Central memory CD8-positive, alpha-beta T cell (primary cell): ENCODE measurements around the gene OIT3.
"Not testable (repeated sequence)": the region's sequence is repeated elsewhere in the genome, so short reads cannot be mapped to it uniquely, and the experiment has no call there.

Experiments used
- ATAC-seq: fragments of 150-1000 bp; cut with Tn5 transposase; replicated peaks from 2 replicates; pipeline ENCODE4 v1.10.0; 2022; ENCODE audit warnings: mild to moderate bottlenecking, moderate FRiP score, moderate number of reproducible peaks; ENCODE audit not compliant: poor library complexity, severe bottlenecking; ENCODE audit errors: extremely low read depth
- DNase-seq, 2 donors: peaks; one replicate each; pipeline ENCODE4 v3.0.0; 2021; ENCODE audit warnings: low spot score in 2 of 2
- H3K27ac Mint-ChIP-seq: one replicate; pipeline ENCODE4 v1.8.0; 2022; ENCODE audit warnings: low read depth, mild to moderate bottlenecking, moderate library complexity, mixed read lengths
- H3K27me3 Mint-ChIP-seq: one replicate; pipeline ENCODE4 v1.8.0; 2022; ENCODE audit warnings: mixed read lengths
- H3K36me3 Mint-ChIP-seq: one replicate; pipeline ENCODE4 v1.8.0; 2022; ENCODE audit warnings: mild to moderate bottlenecking, moderate library complexity, mixed read lengths; ENCODE audit not compliant: insufficient read depth
- H3K4me1 Mint-ChIP-seq: one replicate; pipeline ENCODE4 v1.8.0; 2022; ENCODE audit warnings: mixed read lengths
- H3K4me3 Mint-ChIP-seq: one replicate; pipeline ENCODE4 v1.8.0; 2022; ENCODE audit warnings: mild to moderate bottlenecking, moderate library complexity, mixed read lengths
- H3K9me3 Mint-ChIP-seq: one replicate; pipeline ENCODE4 v1.8.0; 2022; ENCODE audit warnings: mixed read lengths

The OIT3 gene

DNA sequence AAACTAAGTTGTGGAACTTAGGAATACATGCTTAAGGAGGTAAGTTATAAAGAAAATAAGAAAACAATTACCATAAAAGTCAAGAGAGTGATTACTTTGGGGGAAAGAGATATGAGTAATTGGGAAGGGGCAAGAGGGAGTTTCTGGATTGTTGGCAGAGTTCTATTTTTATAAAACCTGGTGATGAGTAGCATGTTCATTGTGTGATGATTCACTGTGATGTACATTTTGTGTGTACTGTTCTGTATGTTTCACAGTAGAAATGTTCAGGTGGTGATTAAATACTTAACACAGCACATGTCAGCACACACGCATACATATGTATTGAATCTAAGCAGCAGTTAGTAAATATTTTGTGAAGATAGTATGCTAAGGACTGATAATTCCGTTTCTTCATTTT lies 9.7 kb upstream of the OIT3 start:
- H3K9me3 Mint-ChIP-seq: no peaks in the 10 kb centered on the region
- no peak overlapping the region for H3K27ac Mint-ChIP-seq
- H3K4me1 Mint-ChIP-seq: peaks cover 5% of the 10 kb centered on the region
- no peak for ATAC-seq
- no peaks in the 10 kb centered on the region for H3K27me3 Mint-ChIP-seq
- H3K36me3 Mint-ChIP-seq: peaks cover 4% of the 10 kb centered on the region
- no peak for DNase-seq
- H3K4me3 Mint-ChIP-seq: no peak overlapping the region

DNA sequence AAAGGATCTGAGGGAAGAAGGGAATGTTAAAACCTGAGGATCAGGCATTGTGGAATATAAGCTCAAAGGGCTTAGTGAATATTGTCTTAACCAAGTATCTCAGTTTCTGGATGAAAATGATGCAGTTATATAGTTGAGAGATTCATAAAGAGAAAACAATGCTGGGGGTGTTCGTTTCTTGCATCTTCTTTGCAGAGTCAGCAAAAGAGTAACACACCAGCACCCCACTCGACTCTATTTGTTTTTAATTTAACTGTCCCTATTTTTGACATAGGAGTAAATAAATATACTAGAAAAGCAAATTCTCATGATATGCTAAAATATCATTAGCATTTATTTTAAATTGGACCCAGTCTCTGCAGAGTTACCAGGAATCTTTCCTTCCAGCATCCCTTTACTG lies 7.6 kb upstream of the OIT3 start:
- ATAC-seq (no peak), DNase-seq (no peak)
- Mint-ChIP-seq H3K4me1 (peaks cover 5% of the 10 kb centered on the region), H3K27ac (no peak overlapping the region), H3K27me3 (no peaks in the 10 kb centered on the region), H3K36me3 (peaks cover 3% of the 10 kb centered on the region), H3K9me3 (no peaks in the 10 kb centered on the region), H3K4me3 (no peak overlapping the region)

DNA sequence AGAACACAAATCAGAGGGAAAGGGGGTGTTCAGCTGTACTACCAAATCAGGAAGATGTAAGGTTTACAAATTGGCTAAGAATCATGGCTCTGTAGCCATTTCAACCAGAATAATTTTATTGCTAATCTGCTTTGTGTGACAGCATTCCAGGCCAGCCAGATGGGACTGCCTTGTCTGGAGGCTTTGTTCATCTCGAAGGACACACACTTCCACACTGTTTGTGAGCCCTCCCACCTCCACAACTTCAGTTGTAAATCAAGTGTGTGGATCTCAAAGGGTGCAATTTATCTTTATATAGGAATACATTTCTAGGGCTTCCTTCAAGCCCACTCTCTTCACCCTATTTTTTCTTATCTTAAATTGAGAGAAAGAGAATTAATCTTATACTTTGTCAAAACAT lies 6.9 kb upstream of the OIT3 start:
- Mint-ChIP-seq H3K27me3 (no peaks in the 10 kb centered on the region), H3K4me3 (no peak overlapping the region), H3K36me3 (peaks cover 3% of the 10 kb centered on the region), H3K27ac (no peak overlapping the region), H3K4me1 (peaks cover 5% of the 10 kb centered on the region), H3K9me3 (no peaks in the 10 kb centered on the region)
- DNase-seq (no peak), ATAC-seq (no peak)

DNA sequence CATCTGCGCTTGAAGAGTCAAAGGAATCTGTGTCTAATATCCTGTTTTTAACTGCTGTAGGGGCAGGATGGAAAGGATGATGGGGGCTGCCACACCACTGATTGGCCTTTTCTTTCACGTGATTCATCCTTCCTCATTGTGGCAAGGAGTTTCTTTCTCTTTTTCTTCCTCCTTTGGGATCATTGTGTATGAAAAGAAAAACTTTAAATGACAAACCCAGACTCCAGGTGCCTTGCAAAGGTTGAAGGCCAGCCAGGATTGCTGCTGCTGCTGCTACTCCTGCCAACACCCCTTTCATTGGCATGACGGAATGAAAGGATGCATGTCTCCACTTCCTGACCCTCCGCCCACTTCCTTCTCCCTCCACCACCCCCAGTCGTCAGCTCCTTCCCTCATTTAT lies 6.5 kb upstream of the OIT3 start:
- Mint-ChIP-seq H3K27me3 (no peaks in the 10 kb centered on the region), H3K4me1 (peaks cover 5% of the 10 kb centered on the region), H3K27ac (no peak overlapping the region), H3K4me3 (no peak overlapping the region), H3K36me3 (peaks cover 3% of the 10 kb centered on the region), H3K9me3 (no peaks in the 10 kb centered on the region)
- ATAC-seq (no peak), DNase-seq (no peak)

DNA sequence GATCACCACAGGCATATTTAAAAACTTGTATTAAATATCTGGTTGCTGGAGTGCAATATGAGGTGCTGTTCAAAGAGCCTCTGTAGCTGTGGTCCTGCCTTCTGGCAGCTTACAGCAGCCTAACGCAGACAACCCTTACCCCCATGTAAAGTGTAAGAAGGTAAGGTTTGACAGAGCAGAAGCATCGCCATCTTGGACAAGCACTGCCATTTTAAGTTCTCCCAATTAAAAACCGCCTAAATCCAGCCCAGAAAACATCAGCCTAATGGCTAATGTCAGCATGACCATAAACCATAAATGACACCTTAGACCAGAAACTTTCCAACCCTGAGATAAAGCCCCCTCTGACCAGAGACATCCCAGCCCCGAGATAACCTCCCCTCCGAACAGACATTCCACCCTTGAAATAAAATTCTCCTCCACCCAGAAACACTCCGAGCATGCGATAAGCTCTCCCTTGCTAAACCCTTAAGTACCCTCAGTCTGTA lies 5.3 kb upstream of the OIT3 start:
- no peaks in the 10 kb centered on the region for H3K9me3 Mint-ChIP-seq
- H3K27me3 Mint-ChIP-seq: no peaks in the 10 kb centered on the region
- no peaks in the 10 kb centered on the region for H3K36me3 Mint-ChIP-seq
- ATAC-seq (no peak), DNase-seq (no peak)
- no peak overlapping the region for H3K4me3 Mint-ChIP-seq
- H3K4me1 Mint-ChIP-seq: peaks cover 5% of the 10 kb centered on the region
- H3K27ac Mint-ChIP-seq: no peak overlapping the region

DNA sequence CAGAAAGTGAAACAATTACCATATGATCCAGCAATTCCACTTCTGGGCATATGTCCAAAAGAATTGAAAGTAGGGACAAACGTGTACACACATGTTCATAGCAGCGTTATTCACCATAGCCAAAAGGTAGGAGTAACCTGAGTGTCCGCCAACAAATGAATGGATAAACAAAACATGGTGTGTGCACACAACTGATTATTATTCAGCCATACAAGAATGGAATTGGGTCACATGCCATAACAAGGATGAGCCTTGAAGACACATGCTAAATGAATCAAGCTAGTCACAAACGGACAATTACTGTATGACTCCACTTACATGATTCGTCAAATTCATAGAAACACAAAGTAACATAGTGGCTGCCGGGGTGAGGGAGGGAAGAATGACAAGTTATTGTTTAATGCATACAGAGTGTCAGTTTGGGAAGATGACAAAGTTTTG lies 4.1 kb upstream of the OIT3 start:
- H3K4me3 Mint-ChIP-seq: no peak overlapping the region
- peaks cover 4% of the 10 kb centered on the region for H3K27me3 Mint-ChIP-seq
- no peak overlapping the region for H3K27ac Mint-ChIP-seq
- peaks cover 5% of the 10 kb centered on the region for H3K4me1 Mint-ChIP-seq
- peaks cover under 1% of the 10 kb centered on the region for H3K36me3 Mint-ChIP-seq
- ATAC-seq (no peak), DNase-seq (no peak)
- no peaks in the 10 kb centered on the region for H3K9me3 Mint-ChIP-seq

DNA sequence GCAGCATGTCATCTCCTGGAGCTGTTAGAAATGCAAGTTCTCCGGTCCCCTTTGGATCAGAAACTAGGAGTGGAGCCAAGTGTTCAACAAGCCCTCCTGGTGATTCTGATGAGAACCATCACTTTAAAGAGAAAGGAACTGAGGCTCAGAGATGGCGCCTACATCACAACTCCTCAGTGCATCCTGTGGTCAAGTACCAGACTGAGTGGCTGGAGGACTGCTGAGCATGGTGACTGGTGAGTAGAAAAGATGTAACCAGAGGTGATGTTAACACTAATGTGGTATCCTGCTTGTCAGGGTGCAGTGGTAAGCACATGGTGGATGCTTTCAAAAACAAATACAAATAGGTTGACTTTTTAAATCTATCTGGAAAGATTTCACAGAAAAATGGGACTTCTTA lies 3.5 kb upstream of the OIT3 start:
- H3K9me3 Mint-ChIP-seq: no peaks in the 10 kb centered on the region
- H3K27ac Mint-ChIP-seq: no peak overlapping the region
- peaks cover 10% of the 10 kb centered on the region for H3K27me3 Mint-ChIP-seq
- H3K36me3 Mint-ChIP-seq: peaks cover 2% of the 10 kb centered on the region
- DNase-seq (no peak), ATAC-seq (no peak)
- H3K4me1 Mint-ChIP-seq: peaks cover 5% of the 10 kb centered on the region
- H3K4me3 Mint-ChIP-seq: no peak overlapping the region

DNA sequence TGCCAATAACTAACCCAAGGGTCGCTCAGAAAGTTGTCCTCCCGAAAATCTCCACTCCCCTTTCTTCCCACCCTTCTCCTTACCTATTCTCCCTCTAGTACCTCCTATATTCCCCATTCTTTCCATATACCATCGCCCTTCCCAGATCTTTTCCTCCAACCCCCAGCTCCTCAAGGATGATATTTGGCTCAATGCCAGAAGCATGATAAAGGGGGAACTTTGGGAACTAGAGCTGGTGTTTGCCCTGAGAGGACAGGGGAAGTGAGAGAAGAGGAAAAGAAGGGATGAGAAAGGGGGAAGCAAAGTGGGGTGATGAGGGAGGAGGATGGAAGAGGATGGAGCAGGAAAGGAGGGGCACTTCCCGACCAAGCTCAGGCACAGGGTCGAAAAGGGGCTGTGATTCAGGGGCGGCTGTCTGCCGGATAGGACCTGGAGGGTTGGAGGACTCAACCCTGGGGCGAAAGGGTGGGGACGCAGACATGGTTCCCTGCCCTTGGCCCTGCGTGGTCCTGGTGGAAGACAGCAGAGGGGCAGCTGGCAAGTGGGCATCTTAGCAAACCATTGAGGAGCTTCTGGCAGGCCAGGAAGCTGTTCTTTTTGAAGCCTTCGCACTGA lies 1.8 kb downstream of the OIT3 start:
- ATAC-seq (no peak), DNase-seq (no peak)
- Mint-ChIP-seq H3K27ac (no peak overlapping the region), H3K27me3 (peaks cover 23% of the 10 kb centered on the region), H3K4me1 (no peaks in the 10 kb centered on the region), H3K4me3 (no peak overlapping the region), H3K9me3 (no peaks in the 10 kb centered on the region), H3K36me3 (peaks cover 2% of the 10 kb centered on the region)

DNA sequence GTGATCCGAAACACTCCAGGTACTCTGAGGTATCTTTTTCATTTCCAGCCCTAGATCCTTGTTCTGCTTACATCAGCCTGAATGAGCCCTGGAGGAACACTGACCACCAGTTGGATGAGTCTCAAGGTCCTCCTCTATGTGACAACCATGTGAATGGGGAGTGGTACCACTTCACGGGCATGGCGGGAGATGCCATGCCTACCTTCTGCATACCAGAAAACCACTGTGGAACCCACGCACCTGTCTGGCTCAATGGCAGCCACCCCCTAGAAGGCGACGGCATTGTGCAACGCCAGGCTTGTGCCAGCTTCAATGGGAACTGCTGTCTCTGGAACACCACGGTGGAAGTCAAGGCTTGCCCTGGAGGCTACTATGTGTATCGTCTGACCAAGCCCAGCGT lies 5.1 kb downstream of the OIT3 start:
- H3K36me3 Mint-ChIP-seq: peaks cover 2% of the 10 kb centered on the region
- peaks cover 25% of the 10 kb centered on the region for H3K27me3 Mint-ChIP-seq
- no peak overlapping the region for H3K27ac Mint-ChIP-seq
- no peak overlapping the region for H3K4me3 Mint-ChIP-seq
- H3K9me3 Mint-ChIP-seq: no peaks in the 10 kb centered on the region
- no peaks in the 10 kb centered on the region for H3K4me1 Mint-ChIP-seq
- DNase-seq (no peak), ATAC-seq (no peak)

DNA sequence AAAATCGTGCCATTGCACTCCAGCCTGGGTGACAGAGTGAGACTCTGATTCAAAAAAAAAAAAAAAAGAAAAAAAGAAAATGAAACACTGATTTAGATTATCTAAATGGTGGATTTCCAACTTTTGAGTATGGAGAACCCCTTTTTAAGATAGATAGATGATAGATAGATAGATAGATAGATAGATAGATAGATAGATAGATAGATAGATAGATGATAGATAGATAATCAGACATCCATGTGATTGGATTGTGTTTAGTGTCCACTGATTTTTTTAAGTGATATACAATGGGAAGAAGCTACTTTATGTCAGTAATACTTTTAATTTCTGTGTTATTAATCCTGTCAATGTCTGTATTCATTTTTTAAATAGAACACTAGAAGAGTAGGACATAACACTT lies 6.0 kb downstream of the OIT3 start:
- peaks cover 20% of the 10 kb centered on the region for H3K27me3 Mint-ChIP-seq

DNA sequence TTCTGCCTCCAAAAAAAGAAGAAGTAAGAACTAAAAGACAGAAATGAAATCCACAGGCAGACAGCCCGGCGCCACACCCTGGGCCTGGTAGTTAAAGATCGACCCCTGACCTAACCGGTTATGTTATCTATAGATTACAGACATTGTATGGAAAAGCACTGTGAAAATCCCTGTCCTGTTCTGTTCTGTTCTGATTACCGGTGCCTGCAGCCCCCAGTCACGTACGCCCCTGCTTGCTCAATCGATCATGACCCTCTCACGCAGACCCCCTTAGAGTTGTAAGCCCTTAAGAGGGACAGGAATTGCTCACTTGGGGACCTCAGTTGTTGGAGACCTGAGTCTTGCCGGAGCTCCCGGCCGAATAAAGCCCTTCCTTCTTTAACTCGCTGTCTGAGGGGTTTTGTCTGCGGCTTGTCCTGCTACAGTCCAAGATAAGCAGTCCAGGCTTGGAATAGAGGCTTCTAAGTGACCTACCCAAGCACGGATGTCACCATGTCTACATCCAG lies 10.5 kb downstream of the OIT3 start:
- not testable (repeated sequence) for H3K27ac Mint-ChIP-seq, H3K4me3 Mint-ChIP-seq, H3K4me1 Mint-ChIP-seq

More for the DNA sequence above, 6.0 kb downstream of the OIT3 start:
- no peak overlapping the region for H3K27ac Mint-ChIP-seq
- H3K36me3 Mint-ChIP-seq: peaks cover under 1% of the 10 kb centered on the region
- H3K4me3 Mint-ChIP-seq: no peak overlapping the region
- ATAC-seq (no peak), DNase-seq (no peak)
- H3K4me1 Mint-ChIP-seq: no peaks in the 10 kb centered on the region
- no peaks in the 10 kb centered on the region for H3K9me3 Mint-ChIP-seq

DNA sequence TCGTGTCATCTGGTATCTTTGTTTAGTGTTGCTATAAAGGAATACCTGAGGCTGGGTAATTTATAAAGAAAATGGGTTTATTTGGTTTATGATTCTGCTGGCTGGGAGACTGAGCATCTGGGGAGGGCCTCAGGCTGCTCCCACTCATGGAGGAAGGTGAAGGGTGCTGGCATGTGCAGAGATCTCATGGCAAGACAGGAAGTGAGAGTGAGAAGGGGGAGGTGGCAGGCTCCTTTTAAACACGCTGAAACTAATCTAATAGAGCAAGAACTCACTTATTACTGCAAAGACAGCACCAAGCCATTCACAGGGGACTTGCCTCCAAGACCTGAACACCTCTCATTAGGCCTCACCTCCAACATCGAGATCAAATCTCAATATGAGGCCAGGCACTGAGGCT lies 11.3 kb downstream of the OIT3 start:
- Mint-ChIP-seq H3K27ac (no peak overlapping the region), H3K4me1 (no peaks in the 10 kb centered on the region), H3K27me3 (peaks cover 7% of the 10 kb centered on the region), H3K9me3 (no peaks in the 10 kb centered on the region), H3K4me3 (no peak overlapping the region), H3K36me3 (no peaks in the 10 kb centered on the region)
- no peak for ATAC-seq
- no peak for DNase-seq

More for the DNA sequence above, 10.5 kb downstream of the OIT3 start:
- not testable (repeated sequence) for H3K9me3 Mint-ChIP-seq, ATAC-seq, H3K27me3 Mint-ChIP-seq, H3K36me3 Mint-ChIP-seq, DNase-seq

DNA sequence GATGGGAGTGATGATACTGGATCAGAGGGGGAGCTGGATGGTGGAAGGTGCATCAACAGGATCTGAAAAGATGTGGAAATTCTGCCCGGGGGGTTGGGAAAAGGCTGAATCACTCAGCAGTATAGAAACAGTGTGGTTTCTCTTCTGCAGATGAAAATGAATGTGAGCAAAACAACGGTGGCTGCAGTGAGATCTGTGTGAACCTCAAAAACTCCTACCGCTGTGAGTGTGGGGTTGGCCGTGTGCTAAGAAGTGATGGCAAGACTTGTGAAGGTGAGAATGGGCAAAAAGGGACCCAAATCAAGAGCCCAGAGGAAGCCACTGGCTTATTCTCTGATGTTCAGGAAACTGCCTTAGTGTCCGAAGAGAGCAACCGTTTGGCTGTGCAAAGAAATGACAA lies 12.9 kb downstream of the OIT3 start:
- Mint-ChIP-seq H3K36me3 (no peaks in the 10 kb centered on the region), H3K27ac (no peak overlapping the region), H3K4me1 (no peaks in the 10 kb centered on the region), H3K9me3 (no peaks in the 10 kb centered on the region), H3K4me3 (no peak overlapping the region), H3K27me3 (no peaks in the 10 kb centered on the region)
- no peak for DNase-seq
- ATAC-seq: no peak
